ENCODE results near the gene TMEM267. TPM values are rescaled to one million over a fixed set of nuclear protein-coding genes. Genes with fewer than 3 reads are reported as not detected.

Gene TMEM267
- total RNA-seq = 12.8 TPM

GRCh38 chr5:43483298-43484105, at the start of gene TMEM267:
TMEM267 (minus strand) TSS chr5:43483865; CDS start chr5:43453969, 29,896 bp downstream.
- peak in 1 of 2 donors; percentile 92 for DNase-seq (ENCODE audit: extremely low spot score in 2 of 2)
- Histone ChIP-seq H3K36me3 (peaks cover 0 to 3% of the 10 kb centered on the region in 2 donors), H3K9me3 (no peaks in the 10 kb centered on the region), H3K27ac (peak within 1 kb of the TSS; percentile 98), H3K4me1 (peaks cover 23% of the 10 kb centered on the region), H3K27me3 (no peaks in the 10 kb centered on the region), H3K4me3 (peak within 1 kb of the TSS; percentile 84 to 94)
- TF ChIP-seq POLR2A (IDR thresholded peaks at IDR 0.05) = peak in 1 of 2 donors; percentile 68
- TF ChIP-seq POLR2AphosphoS5 (IDR thresholded peaks at IDR 0.05; ENCODE audit: insufficient read depth in 1 of 2, low read depth in 1 of 2) = peak; percentile 61 to 91
- peak in 1 of 3 experiments; percentile 10 for TF ChIP-seq CTCF (IDR thresholded peaks at IDR 0.05)
- intact Hi-C loops (cut with DNase I) = no loop called here

GRCh38 chr5:43530648-43531047, 47.0 kb upstream of the TMEM267 start:
- DNase-seq (ENCODE audit: extremely low spot score in 2 of 2) = no peak
- TF ChIP-seq POLR2AphosphoS5 (IDR thresholded peaks at IDR 0.05; ENCODE audit: insufficient read depth in 1 of 2, low read depth in 1 of 2) (no peak), POLR2A (IDR thresholded peaks at IDR 0.05) (no peak)

GRCh38 chr5:43523662-43524072, 40.0 kb upstream of the TMEM267 start:
- Histone ChIP-seq H3K27me3 (no peaks in the 10 kb centered on the region), H3K9me3 (no peaks in the 10 kb centered on the region), H3K4me3 (no peak overlapping the region), H3K27ac (no peak overlapping the region), H3K36me3 (peaks cover 3 to 14% of the 10 kb centered on the region in 2 donors), H3K4me1 (no peaks in the 10 kb centered on the region)
- DNase-seq (ENCODE audit: extremely low spot score in 2 of 2) = no peak
- no peak for TF ChIP-seq POLR2A (IDR thresholded peaks at IDR 0.05)
- TF ChIP-seq CTCF (IDR thresholded peaks at IDR 0.05) = no peak
- TF ChIP-seq POLR2AphosphoS5 (IDR thresholded peaks at IDR 0.05; ENCODE audit: insufficient read depth in 1 of 2, low read depth in 1 of 2) = no peak
- intact Hi-C loops (cut with DNase I) = no loop called here

More at GRCh38 chr5:43530648-43531047, 47.0 kb upstream of the TMEM267 start:
- H3K27ac ChIP-seq = no peak overlapping the region
- H3K27me3 ChIP-seq = no peaks in the 10 kb centered on the region
- H3K36me3 ChIP-seq = peaks cover 3 to 67% of the 10 kb centered on the region in 2 donors
- no peaks in the 10 kb centered on the region for H3K4me1 ChIP-seq
- H3K4me3 ChIP-seq = no peak overlapping the region
- H3K9me3 ChIP-seq = no peaks in the 10 kb centered on the region
- intact Hi-C loops (cut with DNase I) = no loop called here

GRCh38 chr5:43520615-43521014, 37.0 kb upstream of the TMEM267 start:
- TF ChIP-seq POLR2AphosphoS5 (IDR thresholded peaks at IDR 0.05; ENCODE audit: insufficient read depth in 1 of 2, low read depth in 1 of 2) = no peak
- no peak for TF ChIP-seq POLR2A (IDR thresholded peaks at IDR 0.05)
- no peak for TF ChIP-seq CTCF (IDR thresholded peaks at IDR 0.05)
- no peaks in the 10 kb centered on the region for H3K36me3 ChIP-seq
- no peak for DNase-seq (ENCODE audit: extremely low spot score in 2 of 2)
- H3K27me3 ChIP-seq = no peaks in the 10 kb centered on the region
- no peaks in the 10 kb centered on the region for H3K9me3 ChIP-seq
- H3K4me3 ChIP-seq = no peak overlapping the region
- H3K27ac ChIP-seq = no peak overlapping the region
- intact Hi-C loops (cut with DNase I) = no loop called here
- H3K4me1 ChIP-seq = no peaks in the 10 kb centered on the region

GRCh38 chr5:43515678-43516048, 32.0 kb upstream of the TMEM267 start:
- Histone ChIP-seq H3K27ac (peak overlapping the region; percentile 84), H3K4me3 (peak overlapping the region; percentile 44 to 64), H3K4me1 (peaks cover 14% of the 10 kb centered on the region), H3K9me3 (no peaks in the 10 kb centered on the region), H3K27me3 (no peaks in the 10 kb centered on the region), H3K36me3 (no peaks in the 10 kb centered on the region)
- DNase-seq (ENCODE audit: extremely low spot score in 2 of 2) = no peak
- TF ChIP-seq CTCF (IDR thresholded peaks at IDR 0.05) (no peak), POLR2A (IDR thresholded peaks at IDR 0.05) (no peak), POLR2AphosphoS5 (IDR thresholded peaks at IDR 0.05; ENCODE audit: insufficient read depth in 1 of 2, low read depth in 1 of 2) (no peak)
- intact Hi-C loops (cut with DNase I) = no loop called here
